Ovary (tissue), 9 donors: ENCODE measurements around the gene CPVL. TPM values are rescaled to one million over a fixed set of nuclear protein-coding genes. Genes with fewer than 3 reads are reported as not detected.

Experiments used
- DNase-seq, 5 donors: peaks; one replicate each; pipeline ENCODE4 v3.0.0-alpha.2; 2019 to 2020
- H3K27ac ChIP-seq, 2 donors: fragments of 200-600 bp; one replicate each; pipeline versions ENCODE4 v1.5.1 to v1.8.0; 2019 to 2022
- H3K27me3 ChIP-seq: fragments of 200-600 bp; one replicate; pipeline ENCODE4 v1.8.0; 2022
- H3K36me3 ChIP-seq: fragments of 200-600 bp; sonication (generic); one replicate; pipeline ENCODE4 v1.5.1; 2019
- H3K4me1 ChIP-seq: one replicate; pipeline ENCODE4 v1.8.1; 2013; ENCODE audit warnings: mild to moderate bottlenecking, moderate library complexity; ENCODE audit not compliant: insufficient read depth
- H3K4me3 ChIP-seq: fragments of 200-600 bp; sonication (generic); one replicate; pipeline ENCODE4 v1.5.1; 2017
- H3K9me3 ChIP-seq, 2 donors: fragments of 200-600 bp in 1 of 2; sonication (generic) in 1 of 2; one replicate each; pipeline versions ENCODE4 v1.5.1 to v1.8.1; 2013 to 2019; ENCODE audit warnings: mild to moderate bottlenecking in 1 of 2, moderate library complexity in 1 of 2
- CTCF ChIP-seq, 3 donors: fragments of 450-650 bp in 2 of 3; fragments of 200-600 bp in 1 of 3; IDR thresholded peaks; one replicate each; pipeline versions ENCODE4 v1.5.1 to v1.8.0; 2016 to 2022; ENCODE audit warnings: antibody characterized with exemption in 3 of 3, mild to moderate bottlenecking in 1 of 3
- EP300 ChIP-seq: sonication (generic); formaldehyde crosslinking; IDR thresholded peaks from one replicate; pipeline ENCODE4 v1.6.1; 2017; ENCODE audit warnings: antibody characterized with exemption
- POLR2A ChIP-seq: fragments of 450-650 bp; IDR thresholded peaks from one replicate; pipeline ENCODE4 v1.6.1; 2017; ENCODE audit warnings: antibody characterized with exemption, mild to moderate bottlenecking, moderate library complexity
- WGBS, 3 donors: extraction: QIAGEN DNeasy Blood & Tissue Kit in 1 of 3; methylation state at CpG; one replicate each; pipeline versions ENCODE4 v1.1.5 to v1.1.7; 2013 to 2017; 5-methylcytosine and 5-hydroxymethylcytosine counted together
- intact Hi-C, 4 donors: fragments of 100-400 bp; cut with DNase I; formaldehyde crosslinking; loops; one replicate each; pipeline versions ENCODE4 v1.11.0 to v1.15.1; 2022 to 2023
- polyA plus RNA-seq, 2 donors: library from polyadenylated mRNA; stranded (reverse); fragments of 200-250 nt in 1 of 2; fragments of 350-450 nt in 1 of 2; fragmentation: Illumina TruSeq in 1 of 2; extraction: RNeasy Lipid Tissue Mini Kit (QIAGEN cat#74804) in 1 of 2; gene quantifications; one replicate each; pipeline ENCODE4 v1.2.3, GENCODE V29; 2013 to 2014
- total RNA-seq, 7 donors: library from RNA; depleted of rRNA in 2 of 7; stranded (reverse); fragments of >200 nt in 2 of 7; fragmentation: NEBNext Ultra II Directional in 3 of 7; extraction: Animal tissue kit (Norgen Biotek cat#: 25700) in 3 of 7; gene quantifications; one replicate each; pipeline versions ENCODE4 v1.1.0 to v1.2.4, GENCODE V29; 2016 to 2023
- donor health status: DM: no; HTN: no; CAD: no; lungs with moderate emphysema.
- donor health status: DM: no; HTN: no; CAD: no.
- donor health status: Bipolar disorder and iron deficiency.
- donor health status: DM: yes; HTN: yes; CAD: no.
- donor health status: DM: no; HTN: no; CAD: no.
- donor health status: DM: yes; HTN: yes; CAD: no.

CPVL gene
- total and polyA plus RNA-seq, 9 donors: 10.6 to 88.9 (median 20.9) TPM

GRCh38 chr7:29177963-29178600 is 31.7 kb upstream of the CPVL start:
- peak in 1 of 5 donors; percentile 23 for DNase-seq
- 70 to 77% (median 71%) methylated on average over 9 of the region's 9 CpGs for WGBS, 3 donors
- Histone ChIP-seq H3K4me3 (no peak overlapping the region), H3K36me3 (no peaks in the 10 kb centered on the region), H3K4me1 (no peaks in the 10 kb centered on the region), H3K27ac (no peak overlapping the region), H3K9me3 (no peaks in the 10 kb centered on the region), H3K27me3 (no peaks in the 10 kb centered on the region)
- TF ChIP-seq POLR2A (no peak), EP300 (no peak), CTCF (IDR thresholded peaks at IDR 0.05) (no peak)
- intact Hi-C loops: no loop called here

- no peaks in the 10 kb centered on the region for H3K9me3 ChIP-seq
- H3K4me3 ChIP-seq: no peak overlapping the region
- no peak overlapping the region for H3K27ac ChIP-seq
- WGBS, 3 donors: 81 to 91% (median 86%) methylated on average over 3 of the region's 3 CpGs
- no peaks in the 10 kb centered on the region for H3K36me3 ChIP-seq
- no peaks in the 10 kb centered on the region for H3K27me3 ChIP-seq
- TF ChIP-seq POLR2A (no peak), CTCF (IDR thresholded peaks at IDR 0.05) (no peak), EP300 (no peak)
- DNase-seq: no peak
- H3K4me1 ChIP-seq: no peaks in the 10 kb centered on the region
- intact Hi-C loops: no loop called here
Observed at GRCh38 chr7:29173458-29173857, 27.1 kb upstream of the CPVL start.

GRCh38 chr7:29170781-29171180 is 24.4 kb upstream of the CPVL start:
- WGBS, 3 donors: 74 to 77% (median 76%) methylated on average over 7 of the region's 7 CpGs
- DNase-seq: no peak
- H3K36me3 ChIP-seq: no peaks in the 10 kb centered on the region
- H3K4me3 ChIP-seq: no peak overlapping the region
- no peak overlapping the region for H3K27ac ChIP-seq
- TF ChIP-seq EP300 (no peak), POLR2A (no peak), CTCF (IDR thresholded peaks at IDR 0.05) (no peak)
- no peaks in the 10 kb centered on the region for H3K27me3 ChIP-seq
- no peaks in the 10 kb centered on the region for H3K9me3 ChIP-seq
- intact Hi-C loops: no loop called here
- no peaks in the 10 kb centered on the region for H3K4me1 ChIP-seq

- no peak for TF ChIP-seq EP300
- no peak for TF ChIP-seq CTCF (IDR thresholded peaks at IDR 0.05)
- no peak for TF ChIP-seq POLR2A
- H3K9me3 ChIP-seq: no peaks in the 10 kb centered on the region
- no peaks in the 10 kb centered on the region for H3K27me3 ChIP-seq
- no peak overlapping the region for H3K27ac ChIP-seq
- no peaks in the 10 kb centered on the region for H3K36me3 ChIP-seq
- DNase-seq: no peak
- no peak overlapping the region for H3K4me3 ChIP-seq
- no peaks in the 10 kb centered on the region for H3K4me1 ChIP-seq
- WGBS, 3 donors: 45 to 95% (median 94%) methylated on average over 1 of the region's 1 CpG
- intact Hi-C loops: no loop called here
Observed at GRCh38 chr7:29167721-29168120, 21.4 kb upstream of the CPVL start.
